GM06990 (cell line): ENCODE measurements around the gene ORM2.

Experiments
- DNase-seq: peaks from one replicate; pipeline ENCODE4 v3.0.0-alpha.2; 2011; ENCODE audit not compliant: insufficient read length; ENCODE audit errors: extremely low read depth
- H3K27me3 ChIP-seq: replicated peaks from 2 replicates; pipeline ENCODE4 v1.6.0; 2011; ENCODE audit warnings: low read length; ENCODE audit not compliant: control insufficient read depth, insufficient read depth
- H3K36me3 ChIP-seq: 2 replicates; pipeline ENCODE4 v1.5.1; 2011; ENCODE audit warnings: low read length; ENCODE audit not compliant: control insufficient read depth, insufficient read depth
- H3K4me3 ChIP-seq: replicated peaks from 2 replicates; pipeline ENCODE4 v1.5.1; 2011; ENCODE audit warnings: low read depth, mild to moderate bottlenecking, control low read depth, low read length
- CTCF ChIP-seq: IDR thresholded peaks from 2 replicates; pipeline ENCODE4 v1.5.1; 2011; ENCODE audit warnings: low read length, control low read depth, mild to moderate bottlenecking, inconsistent platforms; ENCODE audit not compliant: insufficient read depth, poor library complexity, severe bottlenecking

ORM2 gene

GRCh38 chr9:114341152-114341830 lies 11.6 kb downstream of the ORM2 start:
- peaks cover 71% of the 10 kb centered on the region for H3K36me3 ChIP-seq
- TF ChIP-seq CTCF: no peak

GRCh38 chr9:114341991-114342390 lies 12.3 kb downstream of the ORM2 start:
- Histone ChIP-seq H3K36me3 (peaks cover 73% of the 10 kb centered on the region), H3K27me3 (no peaks in the 10 kb centered on the region), H3K4me3 (no peak overlapping the region)
- DNase-seq: no peak
- TF ChIP-seq CTCF: no peak

More at GRCh38 chr9:114341152-114341830, 11.6 kb downstream of the ORM2 start:
- Histone ChIP-seq H3K4me3 (no peak overlapping the region), H3K27me3 (no peaks in the 10 kb centered on the region)
- DNase-seq: no peak

GRCh38 chr9:114342755-114343440 lies 13.2 kb downstream of the ORM2 start:
- TF ChIP-seq CTCF: no peak
- H3K4me3 ChIP-seq: no peak overlapping the region
- no peak for DNase-seq
- H3K36me3 ChIP-seq: peaks cover 73% of the 10 kb centered on the region
- no peaks in the 10 kb centered on the region for H3K27me3 ChIP-seq

GRCh38 chr9:114343471-114344187 lies 14.0 kb downstream of the ORM2 start:
- DNase-seq: no peak
- H3K27me3 ChIP-seq: no peaks in the 10 kb centered on the region
- H3K36me3 ChIP-seq: peaks cover 74% of the 10 kb centered on the region
- TF ChIP-seq CTCF: no peak
- no peak overlapping the region for H3K4me3 ChIP-seq

- Histone ChIP-seq H3K27me3 (no peaks in the 10 kb centered on the region), H3K4me3 (no peak overlapping the region), H3K36me3 (peaks cover 75% of the 10 kb centered on the region)
- TF ChIP-seq CTCF: no peak
- no peak for DNase-seq
Measured at GRCh38 chr9:114344188-114344566, 14.5 kb downstream of the ORM2 start.
